Measurements from ENCODE around the gene HNRNPC. TPM values are rescaled to one million over a fixed set of nuclear protein-coding genes. Genes with fewer than 3 reads are reported as not detected.
"Not testable (repeated sequence)": the region's sequence is repeated elsewhere in the genome, so short reads cannot be mapped to it uniquely, and the experiment has no call there.

Gene HNRNPC
- 570 and 584 TPM in 2 replicates for total RNA-seq

DNA sequence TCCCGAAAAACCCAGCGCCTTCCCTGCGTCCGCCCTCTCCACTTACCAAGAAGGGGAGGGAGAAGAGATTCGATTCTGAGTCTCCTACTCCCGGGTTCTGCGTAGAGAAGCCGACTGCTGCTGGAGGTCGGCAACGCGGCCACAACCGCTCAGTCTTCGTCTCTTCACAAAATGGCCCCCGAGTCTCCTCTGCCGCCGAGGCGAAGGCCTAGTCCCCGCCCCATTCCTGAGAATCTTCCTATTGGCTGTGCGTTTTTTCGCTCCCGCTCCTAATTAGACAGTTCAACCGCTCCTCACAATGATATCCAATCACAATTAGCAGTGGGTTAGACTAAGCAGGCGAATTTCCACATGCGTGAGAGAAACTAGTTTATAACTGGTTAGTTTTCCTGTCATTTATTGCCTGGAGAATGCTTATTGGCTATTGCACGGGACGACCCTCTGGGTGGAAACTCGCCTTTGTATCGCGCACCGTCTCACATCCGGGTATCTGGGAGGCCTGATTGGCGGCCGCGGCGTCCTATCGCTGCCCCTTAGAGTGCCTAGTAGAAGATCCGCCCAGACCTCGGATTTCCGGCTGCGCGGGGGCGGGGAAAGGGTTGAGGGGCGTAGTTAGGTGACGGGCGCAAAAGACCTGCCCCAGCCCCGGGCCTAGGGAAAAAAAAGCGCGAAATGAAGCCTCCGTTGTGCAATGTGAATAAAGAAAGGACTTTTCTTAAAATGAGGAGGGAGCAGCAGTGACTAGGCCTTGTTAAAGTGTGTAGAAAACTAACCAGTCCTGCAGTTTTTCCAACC, at the start of gene HNRNPC:
Gene HNRNPC (minus strand): TSS at position 191 of the 795 bp plus-strand sequence. CDS start 35,249 bp downstream, outside the sequence.
- DNase-seq (ENCODE audit: low read depth in 2 of 2), result peak; percentile 100

DNA sequence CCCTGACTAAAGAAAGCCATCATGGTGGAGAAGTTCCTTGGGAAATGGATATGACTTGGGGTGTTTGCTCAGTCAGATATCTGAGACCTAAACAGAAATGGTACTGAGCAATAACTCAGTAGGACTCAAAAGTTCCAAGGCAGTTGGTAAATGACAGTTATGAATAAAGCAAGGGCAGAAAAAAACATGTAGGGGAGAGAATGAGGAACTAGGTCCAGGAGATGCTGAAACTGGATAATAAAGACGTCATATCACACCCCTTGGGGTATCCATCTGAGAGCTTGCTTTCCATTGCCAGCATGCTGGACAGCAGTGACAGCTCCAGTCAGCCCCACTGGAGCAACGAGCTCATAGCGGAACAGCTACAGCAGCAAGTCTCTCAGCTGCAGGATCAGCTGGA, 48.2 kb upstream of the HNRNPC start:
- DNase-seq (ENCODE audit: low read depth in 2 of 2), result peak in 1 of 2 donors; percentile 5

GRCh38 chr14:21313512-21313911, 44.3 kb upstream of the HNRNPC start:
- no peak for DNase-seq (ENCODE audit: low read depth in 2 of 2)

DNA sequence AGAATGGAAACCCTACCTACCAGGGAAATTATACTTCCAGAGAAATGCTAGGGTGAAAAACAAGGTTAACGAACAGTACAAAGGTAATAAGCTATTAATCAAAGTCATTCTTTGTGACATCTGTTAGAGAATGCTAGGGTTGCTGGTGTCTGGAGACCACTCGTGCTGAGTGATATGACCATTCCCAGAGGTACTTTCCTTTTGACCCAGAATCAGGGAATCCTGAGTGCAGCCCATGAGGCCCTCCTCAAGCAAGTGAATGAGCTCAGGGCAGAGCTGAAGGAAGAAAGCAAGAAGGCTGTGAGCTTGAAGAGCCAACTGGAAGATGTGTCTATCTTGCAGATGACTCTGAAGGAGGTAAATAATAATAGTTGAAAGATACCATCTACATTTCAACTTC, 42.4 kb upstream of the HNRNPC start:
- DNase-seq (ENCODE audit: low read depth in 2 of 2), result no peak

DNA sequence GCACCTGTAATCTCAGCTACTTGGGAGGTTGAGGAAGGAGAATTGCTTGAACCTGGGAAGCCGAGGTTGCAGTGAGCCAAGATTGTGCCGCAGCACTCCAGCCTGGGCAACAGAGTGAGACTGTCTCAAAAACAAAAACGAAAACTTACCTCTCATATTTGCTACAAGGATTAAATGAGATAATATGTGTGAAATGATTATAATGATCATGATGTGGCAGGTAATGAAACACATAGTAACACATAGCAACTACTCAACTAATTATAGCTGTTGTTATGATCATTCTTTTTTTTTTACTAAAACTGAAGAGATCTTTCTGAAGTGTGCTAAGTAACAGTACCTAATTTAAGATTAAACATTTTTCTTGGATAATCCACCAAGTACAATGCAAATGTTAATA, 40.7 kb upstream of the HNRNPC start:
- DNase-seq (ENCODE audit: low read depth in 2 of 2), result no peak

- no peak for DNase-seq (ENCODE audit: low read depth in 2 of 2)
Measured at GRCh38 chr14:21309238-21309636, 40.0 kb upstream of the HNRNPC start.

GRCh38 chr14:21308479-21309237, 39.4 kb upstream of the HNRNPC start:
- peak; percentile 79 to 87 for DNase-seq (ENCODE audit: low read depth in 2 of 2)

DNA sequence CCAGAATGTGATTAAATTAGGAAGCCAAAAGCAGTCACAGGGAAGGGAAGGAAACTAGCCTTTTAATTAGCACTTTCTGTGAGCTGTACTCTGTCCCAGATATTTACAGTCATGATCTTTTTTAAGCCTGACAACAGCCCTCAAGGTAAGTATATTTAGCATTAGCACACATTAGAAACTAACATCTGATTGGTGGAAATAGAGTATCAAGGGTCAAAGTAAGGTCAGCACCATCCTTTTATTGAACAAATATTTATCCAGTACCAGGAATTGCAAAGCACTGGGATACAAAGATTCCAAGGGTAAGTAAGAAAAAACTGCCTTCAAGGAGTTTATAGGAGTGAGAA, 38.9 kb upstream of the HNRNPC start:
- DNase-seq (ENCODE audit: low read depth in 2 of 2), result no peak

- no peak for DNase-seq (ENCODE audit: low read depth in 2 of 2)
Measured at GRCh38 chr14:21307637-21308036, 38.4 kb upstream of the HNRNPC start.

GRCh38 chr14:21302836-21303140, 33.5 kb upstream of the HNRNPC start:
- not testable (repeated sequence) for DNase-seq (ENCODE audit: low read depth in 2 of 2)

GRCh38 chr14:21302013-21302835, 33.0 kb upstream of the HNRNPC start:
- no peak for DNase-seq (ENCODE audit: low read depth in 2 of 2)

DNA sequence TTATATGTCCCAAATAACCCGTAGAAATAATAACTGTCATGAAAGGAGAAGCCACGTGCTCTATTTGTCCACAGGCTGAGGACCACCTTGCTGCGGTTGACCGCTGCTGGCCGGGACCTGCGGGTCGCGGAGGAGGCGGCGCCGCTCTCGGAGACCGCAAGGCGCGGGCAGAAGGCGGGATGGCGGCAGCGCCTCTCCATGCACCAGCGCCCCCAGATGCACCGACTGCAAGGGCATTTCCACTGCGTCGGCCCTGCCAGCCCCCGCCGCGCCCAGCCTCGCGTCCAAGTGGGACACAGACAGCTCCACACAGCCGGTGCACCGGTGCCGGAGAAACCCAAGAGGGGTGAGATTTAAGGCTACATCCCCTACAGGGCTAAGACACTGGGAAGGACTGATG, 31.6 kb upstream of the HNRNPC start:
- peak in 1 of 2 donors; percentile 34 for DNase-seq (ENCODE audit: low read depth in 2 of 2)

GRCh38 chr14:21299562-21300130, 30.4 kb upstream of the HNRNPC start:
- no peak for DNase-seq (ENCODE audit: low read depth in 2 of 2)

DNA sequence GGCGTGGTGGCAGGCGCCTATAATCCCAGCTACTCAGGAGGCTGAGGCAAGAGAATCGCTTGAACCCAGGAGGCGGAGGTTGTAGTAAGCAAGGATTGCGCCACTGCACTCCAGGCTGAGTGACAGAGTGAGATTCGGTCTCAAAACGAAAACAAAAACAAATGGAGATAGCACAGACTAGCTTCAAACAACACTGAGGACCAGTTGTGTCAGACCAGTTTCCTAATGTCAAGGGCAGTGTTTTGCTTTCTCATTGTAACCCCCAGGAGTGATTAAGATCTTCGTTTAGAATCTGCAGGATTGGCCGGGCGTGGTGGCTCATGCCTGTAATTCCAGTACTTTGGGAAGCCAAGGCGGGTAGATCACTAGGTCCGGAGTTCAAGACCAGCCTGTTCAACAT, 29.1 kb upstream of the HNRNPC start:
- no peak for DNase-seq (ENCODE audit: low read depth in 2 of 2)

- DNase-seq (ENCODE audit: low read depth in 2 of 2), result not testable (repeated sequence)
Measured at GRCh38 chr14:21294026-21294425, 24.8 kb upstream of the HNRNPC start.

- DNase-seq (ENCODE audit: low read depth in 2 of 2), result peak; percentile 50 to 64
Measured at GRCh38 chr14:21287168-21287567, 17.9 kb upstream of the HNRNPC start.

GRCh38 chr14:21286516-21286915, 17.3 kb upstream of the HNRNPC start:
- DNase-seq (ENCODE audit: low read depth in 2 of 2), result not testable (repeated sequence)

- not testable (repeated sequence) for DNase-seq (ENCODE audit: low read depth in 2 of 2)
Measured at GRCh38 chr14:21281917-21282316, 12.7 kb upstream of the HNRNPC start.

GRCh38 chr14:21279783-21280182, 10.5 kb upstream of the HNRNPC start, which contains the start of gene RPGRIP1:
TSS of gene RPGRIP1 (plus strand) at chr14:21280083. CDS start at chr14:21287977, 7,894 bp downstream.
- DNase-seq (ENCODE audit: low read depth in 2 of 2), result no peak

- DNase-seq (ENCODE audit: low read depth in 2 of 2), result peak; percentile 56 to 84
Measured at GRCh38 chr14:21278632-21279031, 9.4 kb upstream of the HNRNPC start.

GRCh38 chr14:21275261-21275858, 6.1 kb upstream of the HNRNPC start:
- DNase-seq (ENCODE audit: low read depth in 2 of 2), result no peak
